Measurements from ENCODE around the gene PRR16.

PRR16 gene

DNA sequence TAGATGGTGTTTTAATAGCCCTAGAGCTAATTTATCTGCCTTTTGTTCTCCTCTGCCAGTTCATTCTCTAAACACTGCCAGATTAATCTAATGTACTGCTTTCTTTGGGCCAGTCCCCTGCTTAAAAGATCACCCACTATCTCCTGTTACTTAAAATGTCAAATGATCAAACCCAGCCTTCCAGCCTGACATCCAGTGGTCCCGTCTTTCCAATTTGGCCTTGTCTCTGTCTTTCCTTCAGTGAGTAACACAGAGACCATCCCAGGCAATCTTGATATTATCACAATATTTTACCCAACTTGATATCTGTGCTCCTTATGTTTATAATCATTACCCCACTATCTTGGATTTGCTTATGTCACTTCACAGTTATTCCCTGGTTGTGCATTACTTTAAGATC is 12.0 kb downstream of the PRR16 start:
- Histone ChIP-seq H3K4me2 (ENCODE audit: low read length) (no peak overlapping the region), H3K27ac (no peak overlapping the region), H3K9ac (no peak overlapping the region), H3K79me2 (no peaks in the 10 kb centered on the region), H3K27me3 (ENCODE audit: control insufficient read depth, insufficient read depth, low read length) (no peaks in the 10 kb centered on the region), H3K4me1 (no peaks in the 10 kb centered on the region), H3K36me3 (ENCODE audit: control insufficient read depth, insufficient read depth, low read length) (no peaks in the 10 kb centered on the region), H3K4me3 (ENCODE audit: low read depth, low read length) (no peak overlapping the region), H3K9me3 (ENCODE audit: control insufficient read depth, low read length) (no peaks in the 10 kb centered on the region), H2AFZ (no peak overlapping the region)
- TF ChIP-seq, protein P1, sequence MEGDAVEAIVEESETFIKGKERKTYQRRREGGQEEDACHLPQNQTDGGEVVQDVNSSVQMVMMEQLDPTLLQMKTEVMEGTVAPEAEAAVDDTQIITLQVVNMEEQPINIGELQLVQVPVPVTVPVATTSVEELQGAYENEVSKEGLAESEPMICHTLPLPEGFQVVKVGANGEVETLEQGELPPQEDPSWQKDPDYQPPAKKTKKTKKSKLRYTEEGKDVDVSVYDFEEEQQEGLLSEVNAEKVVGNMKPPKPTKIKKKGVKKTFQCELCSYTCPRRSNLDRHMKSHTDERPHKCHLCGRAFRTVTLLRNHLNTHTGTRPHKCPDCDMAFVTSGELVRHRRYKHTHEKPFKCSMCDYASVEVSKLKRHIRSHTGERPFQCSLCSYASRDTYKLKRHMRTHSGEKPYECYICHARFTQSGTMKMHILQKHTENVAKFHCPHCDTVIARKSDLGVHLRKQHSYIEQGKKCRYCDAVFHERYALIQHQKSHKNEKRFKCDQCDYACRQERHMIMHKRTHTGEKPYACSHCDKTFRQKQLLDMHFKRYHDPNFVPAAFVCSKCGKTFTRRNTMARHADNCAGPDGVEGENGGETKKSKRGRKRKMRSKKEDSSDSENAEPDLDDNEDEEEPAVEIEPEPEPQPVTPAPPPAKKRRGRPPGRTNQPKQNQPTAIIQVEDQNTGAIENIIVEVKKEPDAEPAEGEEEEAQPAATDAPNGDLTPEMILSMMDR (IDR thresholded peaks at IDR 0.05): no peak

DNA sequence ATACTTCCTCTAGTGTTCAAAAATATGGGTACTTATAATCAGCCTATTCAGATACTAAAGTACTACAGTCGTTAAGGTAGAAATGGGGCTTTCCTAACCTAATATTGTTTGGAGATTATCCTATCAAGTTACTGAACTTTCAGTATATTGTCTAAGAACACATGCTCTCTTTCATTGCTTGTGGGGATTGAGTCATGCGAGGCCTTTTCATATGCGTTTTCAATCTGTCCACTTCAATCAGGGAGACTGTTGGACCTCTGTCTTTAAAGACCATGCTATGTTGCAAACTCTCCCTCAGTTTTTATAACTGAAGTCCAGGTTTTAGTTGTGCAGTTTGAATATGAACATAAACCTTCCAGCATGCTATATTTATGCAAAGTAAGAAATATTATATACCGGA is 15.0 kb downstream of the PRR16 start:
- TF ChIP-seq, protein P1 (IDR thresholded peaks at IDR 0.05): no peak
- Histone ChIP-seq H3K27me3 (ENCODE audit: control insufficient read depth, insufficient read depth, low read length) (no peaks in the 10 kb centered on the region), H3K9ac (no peak overlapping the region), H3K4me1 (no peaks in the 10 kb centered on the region), H3K9me3 (ENCODE audit: control insufficient read depth, low read length) (no peaks in the 10 kb centered on the region), H3K4me2 (ENCODE audit: low read length) (no peak overlapping the region), H3K36me3 (ENCODE audit: control insufficient read depth, insufficient read depth, low read length) (no peaks in the 10 kb centered on the region), H2AFZ (no peak overlapping the region), H3K79me2 (no peaks in the 10 kb centered on the region), H3K4me3 (ENCODE audit: low read depth, low read length) (no peak overlapping the region), H3K27ac (no peak overlapping the region)

DNA sequence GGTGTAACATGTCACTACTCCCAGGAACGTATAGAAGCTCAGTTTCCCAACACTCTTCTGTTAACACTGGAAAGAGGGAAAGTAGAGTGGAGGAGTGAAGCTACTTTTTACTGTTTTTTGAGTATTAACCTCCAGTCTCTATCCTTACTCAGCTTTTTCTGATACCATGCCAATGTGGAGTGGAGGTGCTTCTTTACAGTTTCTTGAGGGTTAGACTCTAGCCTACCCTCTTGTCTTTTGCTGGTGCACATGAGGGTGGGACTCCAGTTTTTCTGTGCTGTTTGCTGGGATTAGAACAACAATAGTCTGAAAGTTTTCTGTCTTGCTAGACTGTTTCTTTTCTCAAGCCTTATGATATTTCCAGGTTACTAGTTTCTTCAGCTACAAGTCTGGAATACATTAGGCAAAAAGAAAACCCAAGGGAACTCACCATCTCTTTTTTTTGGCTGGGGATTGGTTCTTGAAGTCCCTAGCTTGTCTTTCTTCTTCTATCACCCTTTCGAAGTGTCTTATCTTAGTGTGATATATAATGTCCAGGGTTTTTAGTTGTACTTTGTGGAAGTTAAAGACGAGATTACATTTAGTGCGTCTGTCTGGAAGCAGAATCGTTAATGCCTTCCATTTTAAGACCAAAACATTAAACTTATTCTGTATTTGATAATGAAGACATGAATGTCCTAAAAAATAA is 35.9 kb downstream of the PRR16 start:
- Histone ChIP-seq H3K27ac (no peak overlapping the region), H3K4me2 (ENCODE audit: low read length) (no peak overlapping the region), H3K79me2 (no peaks in the 10 kb centered on the region), H3K4me3 (ENCODE audit: low read depth, low read length) (no peak overlapping the region), H3K9me3 (ENCODE audit: control insufficient read depth, low read length) (no peaks in the 10 kb centered on the region), H3K36me3 (ENCODE audit: control insufficient read depth, insufficient read depth, low read length) (no peaks in the 10 kb centered on the region), H3K27me3 (ENCODE audit: control insufficient read depth, insufficient read depth, low read length) (no peaks in the 10 kb centered on the region), H2AFZ (no peak overlapping the region), H3K9ac (no peak overlapping the region), H3K4me1 (no peaks in the 10 kb centered on the region)
- TF ChIP-seq, protein P1 (IDR thresholded peaks at IDR 0.05): no peak

DNA sequence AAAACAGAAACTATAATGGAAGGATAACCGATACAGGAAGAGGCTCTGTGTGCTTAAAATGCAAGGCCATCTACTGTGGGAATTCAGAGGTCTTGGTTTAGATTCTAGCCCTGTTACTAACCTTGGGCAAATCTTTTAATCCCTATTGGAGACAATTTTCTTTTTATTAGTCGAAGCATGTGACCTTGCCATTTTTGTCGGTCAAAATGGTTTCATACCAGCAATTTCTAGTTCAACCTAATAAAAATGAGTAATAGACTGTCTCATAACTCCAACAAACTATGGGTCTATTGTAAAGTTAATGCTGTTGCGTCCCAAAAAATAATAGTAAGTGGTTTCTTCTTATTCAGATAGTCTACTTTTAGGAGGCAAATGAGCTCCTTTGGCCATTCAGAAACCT is 38.4 kb downstream of the PRR16 start:
- H3K9ac ChIP-seq: no peak overlapping the region
- no peak overlapping the region for H3K27ac ChIP-seq
- no peaks in the 10 kb centered on the region for H3K9me3 ChIP-seq (ENCODE audit: control insufficient read depth, low read length)
- no peaks in the 10 kb centered on the region for H3K27me3 ChIP-seq (ENCODE audit: control insufficient read depth, insufficient read depth, low read length)
- no peaks in the 10 kb centered on the region for H3K36me3 ChIP-seq (ENCODE audit: control insufficient read depth, insufficient read depth, low read length)
- no peaks in the 10 kb centered on the region for H3K4me1 ChIP-seq
- no peak overlapping the region for H3K4me3 ChIP-seq (ENCODE audit: low read depth, low read length)
- no peak overlapping the region for H3K4me2 ChIP-seq (ENCODE audit: low read length)
- H2AFZ ChIP-seq: no peak overlapping the region
- no peaks in the 10 kb centered on the region for H3K79me2 ChIP-seq
- TF ChIP-seq, protein P1 (IDR thresholded peaks at IDR 0.05): no peak

DNA sequence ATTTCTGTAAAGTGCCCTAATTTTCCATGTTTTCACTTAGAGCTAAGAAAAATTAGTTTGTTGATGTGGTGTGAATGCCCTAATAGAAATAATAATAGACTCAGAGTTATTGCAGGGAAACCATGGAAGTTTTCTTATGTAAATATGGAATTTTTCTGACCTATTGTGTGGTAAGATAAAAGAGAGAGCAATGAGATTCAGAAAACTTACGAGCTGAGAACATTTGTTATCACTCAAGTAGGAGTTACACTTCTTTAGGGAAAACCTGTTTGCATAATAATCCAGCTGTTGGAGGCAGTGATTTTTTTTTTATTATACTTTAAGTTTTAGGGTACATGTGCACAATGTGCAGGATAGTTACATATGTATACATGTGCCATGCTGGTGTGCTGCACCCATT is 39.2 kb downstream of the PRR16 start:
- TF ChIP-seq, protein P1 (IDR thresholded peaks at IDR 0.05): no peak
- no peak overlapping the region for H3K9ac ChIP-seq

More for the DNA sequence above, 39.2 kb downstream of the PRR16 start:
- H3K4me3 ChIP-seq (ENCODE audit: low read depth, low read length): no peak overlapping the region
- no peaks in the 10 kb centered on the region for H3K4me1 ChIP-seq
- H3K27ac ChIP-seq: no peak overlapping the region
- H2AFZ ChIP-seq: no peak overlapping the region
- H3K36me3 ChIP-seq (ENCODE audit: control insufficient read depth, insufficient read depth, low read length): no peaks in the 10 kb centered on the region
- H3K79me2 ChIP-seq: no peaks in the 10 kb centered on the region
- no peaks in the 10 kb centered on the region for H3K27me3 ChIP-seq (ENCODE audit: control insufficient read depth, insufficient read depth, low read length)
- no peaks in the 10 kb centered on the region for H3K9me3 ChIP-seq (ENCODE audit: control insufficient read depth, low read length)
- no peak overlapping the region for H3K4me2 ChIP-seq (ENCODE audit: low read length)

Measured in parathyroid adenoma (tissue), 2 donors.